Measurements from ENCODE around the gene MED15. TPM values are rescaled to one million over a fixed set of nuclear protein-coding genes. Genes with fewer than 3 reads are reported as not detected.
A peak's percentile ranks its signal among the peaks of the same experiment; 100 is the strongest.
"Not testable (repeated sequence)": the region's sequence is repeated elsewhere in the genome, so short reads cannot be mapped to it uniquely, and the experiment has no call there.

MED15 gene
- total RNA-seq = 100 to 1,000 TPM; 227 to 233 TPM

DNA sequence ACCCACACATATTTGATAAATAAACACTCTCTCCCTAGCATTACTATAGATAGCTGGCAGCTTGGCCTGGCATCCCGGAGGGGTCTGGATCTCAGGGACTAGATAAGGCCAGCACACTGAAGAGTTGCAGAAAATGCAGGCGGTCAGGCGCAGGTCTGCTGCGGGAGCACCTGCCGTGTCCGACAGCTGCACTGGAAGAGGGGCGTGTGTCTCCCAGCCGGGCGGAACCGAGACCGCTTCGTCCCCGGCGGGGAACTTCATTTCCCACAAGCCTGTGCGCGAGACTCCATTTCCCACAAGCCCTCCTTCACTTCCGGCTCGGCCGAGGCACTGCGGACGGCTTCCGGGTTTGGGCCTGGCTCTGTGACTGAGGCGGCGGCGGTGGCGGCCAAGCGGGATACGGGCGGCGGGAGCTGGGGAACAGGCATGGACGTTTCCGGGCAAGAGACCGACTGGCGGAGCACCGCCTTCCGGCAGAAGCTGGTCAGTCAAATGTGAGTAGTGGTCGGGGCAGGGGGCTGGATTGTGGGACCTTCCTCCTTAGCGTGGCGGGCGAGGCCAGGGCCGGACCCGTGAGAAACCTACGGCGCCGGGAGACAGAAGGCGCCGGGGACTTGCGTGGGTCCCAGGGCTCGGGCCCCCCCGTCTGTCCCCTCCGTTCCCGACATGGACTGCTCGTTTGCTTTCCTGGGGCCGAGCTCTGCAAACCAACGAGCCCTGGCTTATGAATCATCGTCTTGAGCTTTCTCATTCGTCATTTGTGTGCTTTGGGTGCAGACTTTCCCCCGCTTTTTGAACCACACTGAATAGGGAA is at the start of gene MED15:
MED15 (plus strand) TSS at position 358 of the 814 bp plus-strand sequence; CDS start at position 427, 69 bp downstream.
- ATAC-seq (ENCODE audit: low read depth) (peak; percentile 85), DNase-seq (peak; percentile 89)
- Mint-ChIP-seq H3K4me3 (peak within 1 kb of the TSS; percentile 97), H3K36me3 (peaks cover 26% of the 10 kb centered on the region), H3K27me3 (no peaks in the 10 kb centered on the region), H3K27ac (peak within 1 kb of the TSS; percentile 98), H3K4me1 (peaks cover 39% of the 10 kb centered on the region), H3K9me3 (no peaks in the 10 kb centered on the region)
- POLR2A ChIA-PET = interaction anchor here (0.5 to 4.5 kb wide), 17 partner anchors 11 to 1238 kb away, joined by 3 to 33 read pairs (median 3); partner anchors contain the start of genes KLHL22 and TRMT2A

- POLR2A ChIA-PET = interaction anchor here (0.7 to 0.9 kb wide), 2 partner anchors 49 to 77 kb away, joined by 3 to 7 read pairs; partner anchors contain the start of gene MED15
- H3K4me3 Mint-ChIP-seq = no peak overlapping the region
- H3K9me3 Mint-ChIP-seq = no peaks in the 10 kb centered on the region
- H3K4me1 Mint-ChIP-seq = peaks cover 23% of the 10 kb centered on the region
- DNase-seq = no peak
- no peak for ATAC-seq (ENCODE audit: low read depth)
- no peaks in the 10 kb centered on the region for H3K27me3 Mint-ChIP-seq
- peak overlapping the region; percentile 32 for H3K27ac Mint-ChIP-seq
- peaks cover 19% of the 10 kb centered on the region for H3K36me3 Mint-ChIP-seq
Observed at GRCh38 chr22:20458530-20459151, 48.8 kb upstream of the MED15 start.

DNA sequence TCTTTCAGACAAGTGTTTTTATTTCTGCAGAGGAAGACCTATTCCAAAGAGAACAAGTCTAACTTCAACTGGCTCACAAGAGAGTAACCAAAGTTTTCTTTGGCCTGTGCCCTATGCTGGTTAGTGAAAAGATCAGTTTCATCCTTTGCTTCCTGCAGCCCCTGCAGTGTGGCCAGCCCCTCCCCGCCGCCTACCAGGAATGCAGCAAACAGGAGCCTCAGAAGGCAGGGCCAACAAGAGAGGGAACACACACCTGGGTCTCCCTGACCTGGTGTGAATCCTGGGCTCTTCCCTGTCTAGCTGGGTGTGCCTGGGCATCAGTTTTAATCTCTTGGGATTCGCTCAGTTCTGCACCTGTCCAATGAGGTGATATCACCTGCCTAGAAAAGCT is 48.3 kb upstream of the MED15 start:
- POLR2A ChIA-PET = interaction anchor here (0.9 kb wide), 1 partner anchor 49 kb away, joined by 3 read pairs; the partner anchor contains the start of gene MED15
- ATAC-seq (ENCODE audit: low read depth) (no peak), DNase-seq (no peak)
- Mint-ChIP-seq H3K9me3 (no peaks in the 10 kb centered on the region), H3K27ac (no peak overlapping the region), H3K36me3 (peaks cover 21% of the 10 kb centered on the region), H3K4me1 (peaks cover 28% of the 10 kb centered on the region), H3K27me3 (no peaks in the 10 kb centered on the region), H3K4me3 (no peak overlapping the region)

DNA sequence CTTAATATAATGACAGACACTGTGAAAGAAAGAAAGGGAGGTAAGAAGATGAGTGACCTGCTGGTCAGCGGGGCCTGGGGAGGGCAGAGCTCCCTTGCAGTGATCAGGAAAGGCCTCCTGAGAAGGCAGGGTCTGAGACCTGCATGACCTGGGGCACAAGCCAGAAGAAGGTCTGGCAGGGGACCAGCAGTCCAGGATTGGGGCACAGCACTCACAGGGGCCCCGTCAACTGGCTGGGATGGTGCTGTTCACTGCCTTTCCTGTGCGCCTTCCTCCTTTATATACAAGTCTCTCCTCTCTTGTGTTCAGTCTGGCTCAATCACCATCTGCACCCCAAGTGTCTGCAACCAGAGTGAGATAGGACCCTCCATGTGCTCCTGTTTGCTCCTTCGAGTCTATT is 47.5 kb upstream of the MED15 start:
- H3K27me3 Mint-ChIP-seq = no peaks in the 10 kb centered on the region
- POLR2A ChIA-PET = no interaction called here
- peaks cover 27% of the 10 kb centered on the region for H3K36me3 Mint-ChIP-seq
- DNase-seq (no peak), ATAC-seq (ENCODE audit: low read depth) (no peak)
- H3K4me1 Mint-ChIP-seq = peaks cover 33% of the 10 kb centered on the region
- no peak overlapping the region for H3K27ac Mint-ChIP-seq
- H3K9me3 Mint-ChIP-seq = no peaks in the 10 kb centered on the region
- H3K4me3 Mint-ChIP-seq = no peak overlapping the region

- Mint-ChIP-seq H3K4me1 (peaks cover 34% of the 10 kb centered on the region), H3K27me3 (no peaks in the 10 kb centered on the region), H3K36me3 (peaks cover 23% of the 10 kb centered on the region), H3K4me3 (peak overlapping the region; percentile 72), H3K9me3 (no peaks in the 10 kb centered on the region), H3K27ac (peak overlapping the region; percentile 98)
- POLR2A ChIA-PET = interaction anchor here (0.8 to 3.3 kb wide), 12 partner anchors 9 to 144 kb away, joined by 3 to 23 read pairs (median 4); partner anchors contain the start of genes DGCR6L, KLHL22, MED15 and ZNF74
- peak; percentile 56 for DNase-seq
- ATAC-seq (ENCODE audit: low read depth) = peak; percentile 57
Observed at GRCh38 chr22:20463324-20464095, 43.9 kb upstream of the MED15 start.

- Mint-ChIP-seq H3K36me3 (peaks cover 26% of the 10 kb centered on the region), H3K27ac (peak overlapping the region; percentile 98), H3K4me3 (peak overlapping the region; percentile 72), H3K4me1 (peaks cover 34% of the 10 kb centered on the region), H3K27me3 (no peaks in the 10 kb centered on the region), H3K9me3 (no peaks in the 10 kb centered on the region)
- DNase-seq (peak; percentile 68), ATAC-seq (ENCODE audit: low read depth) (peak; percentile 91)
- POLR2A ChIA-PET = interaction anchor here (0.6 to 3.3 kb wide), 14 partner anchors 10 to 145 kb away, joined by 3 to 23 read pairs (median 4); partner anchors contain the start of genes DGCR6L, KLHL22, MED15 and ZNF74
Observed at GRCh38 chr22:20464096-20464614, 43.3 kb upstream of the MED15 start.

DNA sequence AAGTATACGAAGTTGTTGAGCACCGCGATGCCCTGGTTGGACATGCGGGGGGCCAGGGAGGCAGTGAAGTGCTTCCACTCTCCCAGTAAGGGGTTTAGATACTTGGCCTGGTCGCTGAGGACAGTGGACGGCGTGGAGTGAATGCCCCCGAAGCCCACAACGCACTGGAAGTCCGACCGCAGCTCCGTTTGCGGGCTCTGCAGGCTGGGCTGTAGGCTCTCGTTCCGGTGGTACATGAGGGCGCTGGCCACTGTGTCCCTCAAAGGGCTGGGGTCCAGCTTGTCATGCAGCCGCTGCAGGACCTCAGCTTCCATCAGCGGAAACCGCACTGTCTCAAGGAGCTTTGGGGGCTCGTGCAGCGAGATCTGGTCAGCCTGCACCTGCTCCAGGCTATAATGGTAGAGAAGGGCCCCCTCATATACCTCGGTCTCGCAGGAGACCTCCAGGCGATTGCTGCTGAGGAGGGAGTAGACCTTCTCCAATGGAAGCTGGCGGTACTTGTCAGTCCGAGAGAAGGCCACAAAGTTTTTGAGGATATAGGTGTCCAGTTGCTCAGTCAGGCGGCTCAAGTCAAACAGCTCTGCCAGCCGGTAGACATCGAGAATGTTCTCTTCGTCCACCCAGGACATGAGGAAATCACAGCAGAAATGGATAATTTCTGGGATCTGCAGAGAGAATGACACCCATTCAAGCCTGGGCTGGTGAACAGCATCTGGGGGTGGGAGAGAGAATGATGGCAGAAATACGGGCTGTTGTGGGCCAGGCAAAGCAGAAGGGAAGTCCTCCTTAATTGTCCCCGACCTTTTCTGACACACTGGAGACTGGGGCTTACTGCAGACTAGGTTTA is 42.3 kb upstream of the MED15 start:
- Mint-ChIP-seq H3K4me3 (peak overlapping the region; percentile 72), H3K36me3 (peaks cover 24% of the 10 kb centered on the region), H3K27me3 (no peaks in the 10 kb centered on the region), H3K4me1 (peaks cover 38% of the 10 kb centered on the region), H3K9me3 (no peaks in the 10 kb centered on the region), H3K27ac (peak overlapping the region; percentile 98)
- POLR2A ChIA-PET = interaction anchor here (0.6 to 3.3 kb wide), 7 partner anchors 19 to 104 kb away, joined by 3 to 23 read pairs (median 4); partner anchors contain the start of genes KLHL22, MED15 and ZNF74
- DNase-seq (no peak), ATAC-seq (ENCODE audit: low read depth) (no peak)

- Mint-ChIP-seq H3K27me3 (no peaks in the 10 kb centered on the region), H3K4me1 (peaks cover 41% of the 10 kb centered on the region), H3K4me3 (peak overlapping the region; percentile 41), H3K9me3 (no peaks in the 10 kb centered on the region), H3K27ac (peak overlapping the region; percentile 98), H3K36me3 (peaks cover 26% of the 10 kb centered on the region)
- DNase-seq (no peak), ATAC-seq (ENCODE audit: low read depth) (no peak)
- POLR2A ChIA-PET = no interaction called here
Observed at GRCh38 chr22:20465759-20466077, 41.7 kb upstream of the MED15 start.

- Mint-ChIP-seq H3K9me3 (no peaks in the 10 kb centered on the region), H3K4me3 (no peak overlapping the region), H3K36me3 (peaks cover 29% of the 10 kb centered on the region), H3K4me1 (peaks cover 41% of the 10 kb centered on the region), H3K27me3 (no peaks in the 10 kb centered on the region), H3K27ac (peak overlapping the region; percentile 37)
- ATAC-seq (ENCODE audit: low read depth) (no peak), DNase-seq (no peak)
- POLR2A ChIA-PET = no interaction called here
Observed at GRCh38 chr22:20466659-20467379, 40.6 kb upstream of the MED15 start.

DNA sequence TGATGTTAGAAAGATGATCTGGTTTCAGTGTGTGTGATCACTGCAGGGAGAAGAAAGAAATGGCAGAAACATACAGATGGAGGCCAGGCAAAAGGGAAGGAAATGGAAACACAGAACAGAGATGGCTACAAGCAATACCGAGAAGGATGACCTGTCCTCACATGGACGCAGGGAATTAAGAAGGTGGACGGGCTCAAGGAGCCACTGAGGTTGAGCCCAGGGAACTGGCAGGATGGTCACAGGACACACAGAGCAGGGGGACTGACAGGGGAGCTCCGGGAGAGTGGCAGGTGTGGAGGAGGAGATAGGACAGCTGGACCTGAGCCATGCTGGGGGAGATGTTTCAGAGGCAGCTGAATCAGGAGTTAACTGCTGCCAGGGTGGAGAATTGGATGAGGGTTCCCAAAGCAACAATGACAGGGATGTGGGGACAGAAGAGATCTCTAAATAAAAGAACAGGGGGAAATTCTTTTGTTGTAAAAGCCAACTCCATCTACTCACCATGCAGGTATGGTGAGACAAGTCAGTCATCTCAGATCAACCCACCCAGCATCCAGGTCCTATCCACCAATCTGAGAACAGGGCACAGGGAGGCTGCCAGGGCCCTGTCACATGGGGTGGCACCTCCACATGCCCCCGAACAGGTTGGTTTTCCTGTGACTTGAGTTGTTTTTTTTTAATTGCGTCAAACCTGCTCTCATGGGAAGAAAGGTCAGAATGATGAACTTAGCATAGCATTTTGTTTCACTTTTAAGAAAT is 38.1 kb upstream of the MED15 start:
- Mint-ChIP-seq H3K27ac (peak overlapping the region; percentile 7), H3K4me1 (peaks cover 23% of the 10 kb centered on the region), H3K4me3 (no peak overlapping the region), H3K36me3 (peaks cover 26% of the 10 kb centered on the region), H3K27me3 (no peaks in the 10 kb centered on the region), H3K9me3 (no peaks in the 10 kb centered on the region)
- ATAC-seq (ENCODE audit: low read depth) (no peak), DNase-seq (no peak)
- POLR2A ChIA-PET = interaction anchor here (0.6 kb wide), 1 partner anchor 44 kb away, joined by 4 read pairs; no protein-coding TSS in a partner anchor

DNA sequence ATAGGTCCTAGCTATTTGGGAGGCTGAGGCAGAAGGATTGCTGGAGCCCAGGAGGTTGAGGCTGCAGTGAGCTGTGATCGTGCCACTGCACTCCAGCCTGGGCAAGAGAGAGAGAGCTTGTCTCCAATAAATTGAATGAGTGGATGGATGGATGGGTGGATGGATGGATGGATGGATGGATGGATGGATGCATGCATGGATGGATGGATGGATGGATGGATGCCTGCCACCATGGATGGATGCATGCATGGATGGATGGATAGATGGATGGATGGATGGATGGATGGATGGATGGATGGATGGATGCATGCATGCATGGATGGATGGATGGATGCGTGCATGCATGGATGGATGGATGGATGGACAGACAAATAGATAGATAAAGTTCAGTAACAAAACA is 36.9 kb upstream of the MED15 start:
- DNase-seq; ATAC-seq (ENCODE audit: low read depth); H3K9me3 Mint-ChIP-seq; H3K4me3 Mint-ChIP-seq; POLR2A ChIA-PET; H3K27me3 Mint-ChIP-seq: not testable (repeated sequence)
- peaks cover 20% of the 10 kb centered on the region for H3K36me3 Mint-ChIP-seq
- H3K4me1 Mint-ChIP-seq = peaks cover 19% of the 10 kb centered on the region
- peak overlapping the region; percentile 32 for H3K27ac Mint-ChIP-seq

Measured in activated naive CD8-positive, alpha-beta T cell treated with anti-CD3 and anti-CD28 coated beads, Interleukin-2, amount 10 ng/mL, durations not matched to agents 7 days and 5 days (primary cell).